Measurements from ENCODE around the gene SLC12A7.

Gene SLC12A7

GRCh38 chr5:1124205-1125029 lies 12.6 kb upstream of the SLC12A7 start:
- DNase-seq, result no peak

DNA sequence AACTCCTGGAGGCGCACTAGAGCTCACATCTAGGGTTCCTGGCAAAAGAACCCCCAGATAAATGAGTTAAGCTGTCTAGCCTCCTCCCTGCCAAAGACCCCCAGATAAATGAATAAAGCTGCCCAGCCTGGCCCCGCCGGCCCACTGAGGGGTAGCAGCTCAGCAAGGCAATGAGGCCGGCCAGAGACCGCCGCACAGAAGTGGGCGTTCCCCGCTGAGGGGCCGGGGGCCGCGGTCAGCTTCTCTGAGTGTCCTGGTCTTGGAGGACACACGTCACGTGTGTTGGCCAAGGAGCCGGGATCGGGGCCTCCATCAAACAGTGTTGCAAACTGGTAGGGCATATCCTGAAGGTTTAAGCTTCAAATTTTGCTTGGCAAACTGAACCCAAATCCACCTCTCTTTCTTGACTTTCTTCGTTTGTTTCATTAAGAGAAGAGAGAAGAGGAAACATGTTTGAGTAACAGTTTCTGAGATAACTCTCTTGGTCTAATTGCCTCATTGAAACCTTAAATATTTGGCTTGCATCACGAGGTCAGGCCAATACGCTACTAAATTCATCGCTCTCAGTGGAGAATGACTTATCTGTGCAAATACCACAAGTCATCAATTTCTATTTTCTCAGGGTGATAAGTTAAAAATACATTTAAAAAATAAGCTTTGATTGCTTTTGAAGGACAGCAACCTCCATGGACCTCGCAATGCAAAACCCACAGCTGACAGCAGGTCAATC lies 11.7 kb upstream of the SLC12A7 start:
- DNase-seq, result no peak

GRCh38 chr5:1122511-1123294 lies 10.8 kb upstream of the SLC12A7 start:
- no peak for DNase-seq

DNA sequence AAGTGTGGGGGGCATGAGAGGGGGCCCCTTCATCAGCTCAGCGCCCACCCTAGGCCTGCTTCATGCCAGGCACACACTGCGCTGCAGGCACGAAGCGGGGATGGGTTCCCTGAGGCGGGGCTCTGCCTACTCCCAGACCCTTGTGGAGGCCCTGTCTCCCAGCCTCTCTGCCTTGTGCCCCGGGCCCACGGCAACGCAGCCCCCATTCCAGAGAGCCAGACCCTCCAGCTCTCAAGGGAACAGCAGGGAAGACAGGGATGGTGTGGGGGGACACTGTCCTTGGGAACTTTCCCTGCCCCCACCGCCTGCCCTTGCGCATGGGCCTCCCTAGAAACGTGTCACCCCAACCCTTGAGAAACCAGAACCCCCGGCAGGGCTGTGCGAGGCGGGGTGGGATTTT lies 10.0 kb upstream of the SLC12A7 start:
- no peak for DNase-seq

- DNase-seq, result no peak
These were observed 9.2 kb upstream of the SLC12A7 start for GRCh38 chr5:1121044-1121443.

DNA sequence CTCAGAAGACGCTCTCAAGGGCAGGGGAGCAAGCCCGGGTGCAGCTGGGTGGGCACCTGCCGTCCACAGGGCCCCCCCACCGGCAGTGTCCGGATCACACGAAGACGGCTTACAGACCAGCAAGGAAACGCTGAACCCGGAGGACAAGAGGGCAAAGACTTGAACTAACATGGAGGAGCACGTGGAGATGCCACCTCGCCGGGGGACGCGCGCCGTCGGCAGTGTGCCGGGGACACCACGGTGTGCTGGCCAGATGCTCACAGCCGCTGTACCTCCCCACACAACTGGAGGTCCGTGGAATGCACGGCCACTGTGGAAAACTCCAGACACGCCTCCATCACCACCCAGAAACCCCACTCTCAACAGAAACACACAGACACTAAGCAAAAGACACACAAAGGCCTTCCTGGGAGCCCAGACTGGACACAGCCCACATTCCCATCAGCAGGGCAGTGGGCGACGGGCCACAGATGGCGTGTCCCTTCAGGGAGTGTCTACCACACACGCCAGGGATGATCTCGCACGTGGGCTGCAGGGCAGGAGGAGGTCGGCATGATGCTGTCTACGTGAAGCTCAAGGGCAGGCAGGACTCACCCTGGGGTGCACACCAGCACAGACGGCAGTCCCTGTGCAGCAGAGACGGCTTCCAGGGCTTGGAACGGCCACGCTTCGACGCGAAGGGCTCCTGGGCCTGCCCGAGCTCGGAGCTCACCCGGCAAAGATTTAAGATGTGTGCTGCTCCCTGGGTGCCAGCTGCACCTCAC lies 8.6 kb upstream of the SLC12A7 start:
- DNase-seq, result no peak

- no peak for DNase-seq
These were observed 7.5 kb upstream of the SLC12A7 start for GRCh38 chr5:1119312-1119831.

DNA sequence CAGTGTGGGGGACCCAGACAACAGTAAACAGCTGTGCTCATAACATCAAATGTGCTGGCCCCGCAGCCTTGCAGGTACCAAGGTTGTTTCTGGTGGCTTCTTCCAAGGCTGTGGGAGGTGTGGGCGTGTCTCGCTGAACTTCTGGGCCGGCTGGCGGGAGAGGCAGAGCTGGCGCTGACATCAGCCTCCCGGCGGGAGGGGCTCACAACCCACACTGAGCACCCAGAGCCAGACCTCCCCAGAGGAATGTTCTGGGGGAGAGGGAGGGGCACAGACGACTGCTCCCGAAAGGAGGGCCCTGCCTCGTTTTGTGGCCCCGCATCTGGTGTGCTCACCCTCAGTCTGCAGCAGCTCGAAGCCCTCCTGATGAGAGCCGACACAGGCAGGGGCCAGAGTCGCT lies 6.9 kb upstream of the SLC12A7 start:
- DNase-seq, result peak; percentile 62

GRCh38 chr5:1118231-1118698 lies 6.4 kb upstream of the SLC12A7 start:
- DNase-seq, result peak; percentile 74

DNA sequence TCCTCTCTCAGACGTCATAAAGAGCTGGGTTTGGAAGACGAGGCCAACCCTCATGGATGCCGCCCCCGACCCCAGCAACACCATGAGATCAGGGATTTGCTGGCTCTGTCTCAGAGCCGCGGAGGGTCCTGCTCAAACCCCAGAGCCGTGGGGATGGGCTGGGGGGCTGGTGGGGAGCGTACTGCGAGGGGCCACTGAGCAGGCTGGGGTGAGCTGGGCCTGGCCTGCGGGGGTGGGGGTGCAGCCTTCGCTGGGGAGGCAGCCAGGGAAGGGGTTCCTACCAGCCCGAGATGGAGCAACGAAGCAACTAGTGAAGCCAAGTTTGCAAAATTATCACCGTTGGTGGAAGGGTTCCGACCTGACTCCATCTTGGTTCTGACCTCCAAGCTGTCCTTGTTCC lies 5.1 kb upstream of the SLC12A7 start:
- no peak for DNase-seq

DNA sequence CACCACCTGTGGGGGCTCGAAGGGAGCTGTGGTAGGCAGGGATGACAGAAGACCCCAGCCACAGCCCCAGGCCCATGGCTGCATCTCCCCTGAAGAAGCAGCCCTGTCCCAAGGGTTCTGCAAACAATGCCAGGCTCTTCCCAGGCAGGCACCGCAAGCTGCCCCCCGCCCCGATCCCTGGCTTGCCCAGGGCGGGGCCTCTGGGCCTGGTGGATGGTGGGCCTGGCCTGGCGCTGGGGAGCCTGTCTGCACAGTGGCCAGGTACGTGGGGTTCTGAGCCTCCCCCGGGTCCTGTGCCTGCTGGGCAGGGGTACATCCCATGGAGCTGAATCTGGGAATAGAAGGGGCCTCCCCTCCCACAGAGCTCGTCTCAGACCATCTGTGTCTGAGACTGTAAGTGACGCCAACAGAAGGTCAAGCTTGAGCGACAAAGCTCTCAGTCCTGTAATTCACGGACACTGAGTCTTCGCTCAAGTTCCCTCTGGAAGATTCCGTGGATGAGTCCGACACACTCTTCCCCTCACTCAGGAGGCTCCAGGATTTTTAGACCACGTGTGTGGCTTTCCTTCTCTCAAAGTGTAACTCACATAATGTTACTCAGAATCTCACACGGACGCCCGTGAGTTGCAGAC lies 4.4 kb upstream of the SLC12A7 start:
- DNase-seq, result no peak

DNA sequence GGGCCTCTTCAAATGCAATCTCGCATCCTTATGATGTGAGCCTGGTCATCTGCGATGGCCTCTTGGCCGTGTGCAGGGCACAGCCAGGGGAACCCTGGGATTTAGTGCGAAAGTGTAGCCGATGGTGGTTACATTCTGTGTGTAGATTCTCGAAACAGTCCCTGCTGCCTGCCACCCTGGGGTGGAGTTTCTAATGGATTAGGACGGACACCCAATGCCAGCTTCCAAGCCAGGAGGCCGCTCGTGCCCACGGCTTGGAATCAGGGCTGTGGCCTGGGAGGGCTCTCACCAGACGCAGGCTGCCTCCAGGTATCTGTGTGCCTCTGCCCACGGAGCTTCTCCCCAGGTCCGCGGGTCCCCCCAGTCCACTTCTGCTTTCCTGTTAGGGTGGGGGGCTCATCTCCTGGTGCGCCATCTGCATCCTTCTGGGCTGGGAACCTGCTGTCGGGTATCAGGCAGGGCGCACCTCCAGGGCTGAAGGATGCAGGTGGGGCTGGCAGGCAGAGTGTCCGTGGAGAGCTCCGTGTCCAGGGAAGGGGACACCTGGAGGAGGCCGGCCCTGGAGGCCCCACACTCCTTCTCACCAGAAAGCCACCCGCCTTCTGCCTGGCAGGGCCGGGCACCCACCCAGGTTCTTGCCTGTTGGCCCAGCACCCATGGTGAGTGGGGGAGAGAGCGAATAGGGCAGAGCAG lies 3.4 kb upstream of the SLC12A7 start:
- no peak for DNase-seq

DNA sequence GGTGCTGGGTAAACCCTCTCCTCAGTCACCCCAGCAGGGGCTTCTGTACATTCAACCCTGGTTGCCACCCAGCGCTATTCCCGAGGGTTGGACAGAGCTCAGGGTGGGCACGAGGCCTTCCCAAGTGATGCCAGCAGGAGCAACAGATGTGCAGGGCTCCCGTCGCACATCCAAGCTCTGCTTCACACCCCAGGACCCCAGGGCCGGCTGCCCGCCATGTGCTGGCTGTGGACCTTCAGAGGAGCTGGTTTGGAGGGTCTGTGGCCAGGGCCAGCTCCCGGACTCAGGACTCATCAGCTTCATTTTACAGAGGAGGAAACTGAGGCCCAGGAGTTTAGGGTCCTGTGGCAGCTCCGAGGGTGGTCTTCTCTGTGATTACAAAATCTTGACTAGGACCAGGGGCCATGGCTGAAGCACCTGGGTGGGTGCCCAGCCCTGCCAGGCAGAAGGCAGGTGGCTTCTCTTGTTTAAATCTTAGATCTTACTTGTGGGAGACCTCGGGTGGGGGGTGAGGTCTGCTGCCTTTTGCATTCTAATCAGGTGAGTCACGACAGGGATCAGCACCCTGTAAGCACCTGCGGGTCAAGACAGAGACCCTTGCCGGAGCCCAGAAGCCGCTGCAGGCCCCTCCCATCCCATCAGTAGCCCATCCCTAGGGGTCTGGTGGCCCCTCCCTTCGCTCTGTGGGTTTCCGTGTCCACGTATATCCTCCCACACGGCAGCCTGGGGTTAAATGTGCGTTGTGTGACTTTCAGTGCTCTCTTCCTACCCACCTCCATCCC lies 2.1 kb upstream of the SLC12A7 start:
- DNase-seq, result no peak

DNA sequence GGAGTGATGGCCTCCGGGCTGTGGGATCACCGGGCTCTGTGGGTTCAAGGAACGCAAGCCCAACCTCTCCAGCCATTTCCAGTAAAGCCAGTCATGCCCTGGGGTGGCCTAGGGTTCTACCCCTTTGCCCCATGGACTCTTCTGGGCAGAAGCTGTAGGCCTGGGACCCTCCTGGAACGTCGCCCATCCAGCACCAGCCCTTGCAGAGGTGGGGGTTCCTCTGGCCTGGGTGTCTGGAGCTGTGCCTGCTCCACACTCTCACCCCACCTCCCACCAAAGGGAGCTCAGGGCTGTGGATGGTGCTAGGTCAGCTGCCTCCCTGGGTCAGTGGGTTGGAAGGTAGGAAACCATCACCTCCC lies 1.4 kb upstream of the SLC12A7 start:
- no peak for DNase-seq

DNA sequence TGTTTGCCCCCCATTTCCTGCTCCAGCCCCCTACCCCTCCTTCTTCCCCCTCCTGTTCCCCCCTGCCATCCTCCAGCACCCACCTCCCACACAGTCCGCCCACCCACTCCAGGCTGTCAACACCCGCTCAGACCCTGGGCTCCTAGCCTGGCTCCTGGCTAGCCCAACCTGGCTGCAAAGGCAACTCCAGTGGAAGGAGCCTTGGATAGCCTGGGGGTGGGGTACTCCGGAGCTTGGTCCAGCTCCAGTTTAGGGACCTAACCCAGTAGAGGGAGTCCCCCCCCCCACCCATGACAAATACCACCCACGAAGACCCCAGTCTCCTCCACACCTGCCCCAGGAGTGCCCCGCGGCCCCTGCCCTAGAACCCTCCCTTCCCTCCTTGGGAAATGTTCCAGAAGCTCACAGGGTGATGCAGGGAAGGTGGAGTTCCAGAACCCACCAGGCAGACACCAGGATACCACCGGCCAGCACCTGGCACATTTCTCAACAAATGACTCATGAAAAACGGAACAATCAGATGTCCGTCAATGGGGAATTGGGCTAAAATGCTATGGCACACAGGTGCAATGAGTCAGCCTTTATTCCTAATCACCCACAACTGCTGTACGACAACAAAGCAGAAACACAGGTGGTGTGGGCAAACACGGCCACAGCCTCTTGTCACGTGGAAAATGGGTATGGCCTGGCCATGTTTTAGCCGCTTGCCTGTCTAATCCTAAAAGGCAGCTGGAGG lies 901 bp upstream of the SLC12A7 start:
- no peak for DNase-seq

DNA sequence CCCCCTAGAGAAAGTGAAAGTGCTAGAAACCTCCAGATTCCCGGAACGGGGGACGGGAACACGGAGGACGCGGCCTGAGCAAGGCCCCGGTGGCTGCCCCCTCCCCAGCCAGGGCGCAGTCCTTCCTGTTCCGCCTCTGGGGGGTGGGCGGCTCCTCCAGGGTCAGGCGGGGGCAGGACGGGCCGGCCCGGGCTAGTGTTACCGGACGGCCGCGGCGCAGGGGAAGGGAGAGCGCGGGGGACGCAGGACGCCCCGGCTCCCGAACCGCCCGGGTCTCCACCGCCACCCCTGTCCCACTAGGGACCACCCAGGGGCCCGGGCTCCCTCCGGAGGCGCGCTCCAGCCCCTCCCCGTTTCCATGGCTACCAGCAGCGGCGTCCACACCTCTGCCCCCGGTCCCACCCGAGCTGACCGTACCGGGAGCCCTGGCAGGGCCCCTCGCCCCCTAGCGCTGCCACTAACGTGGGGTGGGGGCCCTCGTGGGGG lies 579 bp downstream of the SLC12A7 start:
- no peak for DNase-seq

- no peak for DNase-seq
These were observed 1.3 kb downstream of the SLC12A7 start for GRCh38 chr5:1110307-1111240.

- DNase-seq, result no peak
These were observed 2.1 kb downstream of the SLC12A7 start for GRCh38 chr5:1109542-1110306.

Measured in DMS79 (cell line).